NT2/D1 (cell line): Measurements from ENCODE around the gene TANK.

Experiments
- SUZ12 ChIP-seq: IDR thresholded peaks from 2 replicates; pipeline ENCODE4 v1.6.1; 2011; ENCODE audit not compliant: insufficient read length, insufficient read depth; ENCODE audit errors: extremely low read depth
- YY1 ChIP-seq: IDR thresholded peaks from 2 replicates; pipeline ENCODE4 v1.6.1; 2011; ENCODE audit not compliant: insufficient read length, insufficient read depth
- ZNF274 ChIP-seq: IDR thresholded peaks from 2 replicates; pipeline ENCODE4 v1.6.1; 2011; ENCODE audit warnings: mild to moderate bottlenecking, low read depth, low read length

DNA sequence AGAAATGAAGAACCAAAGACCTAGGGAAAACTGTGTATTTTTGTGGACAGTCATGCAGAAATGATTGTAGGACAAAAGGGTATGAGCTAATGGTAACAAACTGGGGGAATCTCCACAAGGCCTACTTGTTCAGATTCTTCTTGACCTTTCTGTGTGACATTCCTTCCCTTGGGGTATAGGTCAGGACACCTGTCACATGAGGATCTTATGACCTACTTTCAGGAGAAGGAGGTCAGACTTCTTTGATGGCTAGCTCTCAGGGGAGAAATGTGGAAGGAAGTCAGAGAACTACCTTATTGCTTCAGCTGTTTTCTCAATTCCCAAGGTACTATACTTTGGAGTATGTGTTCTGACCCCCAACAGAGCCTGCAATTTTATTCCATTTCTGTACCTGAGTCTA lies 40.7 kb upstream of the TANK start:
- TF ChIP-seq ZNF274 (no peak), YY1 (no peak), SUZ12 (no peak)
